ENCODE measurements around the gene FGF14.

Gene FGF14

DNA sequence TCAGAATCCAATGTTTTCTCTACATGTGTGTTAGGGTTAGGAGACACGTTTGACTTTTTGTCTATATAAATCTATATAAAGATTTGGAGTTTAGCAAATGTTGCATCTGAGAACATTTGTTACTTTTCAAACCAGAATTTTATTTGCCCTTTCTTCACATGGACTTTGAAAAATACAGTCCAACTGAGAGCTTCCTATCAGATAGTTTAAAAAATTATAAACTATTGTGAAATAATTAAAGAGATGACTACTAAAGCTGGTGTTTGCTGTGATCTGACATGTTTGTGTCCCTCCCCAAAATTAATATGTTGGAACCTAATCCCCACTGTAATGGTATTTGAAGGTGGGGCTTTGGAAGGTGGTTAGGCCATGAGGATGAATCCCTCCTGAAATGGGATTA lies 652.3 kb downstream of the FGF14 start:
- no peaks in the 10 kb centered on the region for H3K9me3 ChIP-seq (ENCODE audit: control insufficient read depth, insufficient read depth, low read depth, low read length)
- no peak overlapping the region for H3K4me3 ChIP-seq (ENCODE audit: low read depth, low read length)
- peaks cover 4% of the 10 kb centered on the region; the same call in 1 of the 2 replicates for H3K4me1 ChIP-seq (ENCODE audit: control insufficient read depth, insufficient read depth, low read length)
- no peak overlapping the region for H3K27ac ChIP-seq (ENCODE audit: extremely low read depth, low read depth, low read length)
- ChIA-PET POLR2A (no interaction called here), CTCF (no interaction called here)
- no peaks in the 10 kb centered on the region for H3K36me3 ChIP-seq (ENCODE audit: control insufficient read depth in 2 of 2, insufficient read depth in 1 of 2, low read length in 2 of 2)
- TF ChIP-seq ZNF610 (tag by site-specific recombination; IDR thresholded peaks at IDR 0.05; ENCODE audit: borderline replicate concordance) = no peak
- TF ChIP-seq ZEB2 (tag by site-specific recombination; IDR thresholded peaks at IDR 0.05) = no peak
- TF ChIP-seq, protein P1, sequence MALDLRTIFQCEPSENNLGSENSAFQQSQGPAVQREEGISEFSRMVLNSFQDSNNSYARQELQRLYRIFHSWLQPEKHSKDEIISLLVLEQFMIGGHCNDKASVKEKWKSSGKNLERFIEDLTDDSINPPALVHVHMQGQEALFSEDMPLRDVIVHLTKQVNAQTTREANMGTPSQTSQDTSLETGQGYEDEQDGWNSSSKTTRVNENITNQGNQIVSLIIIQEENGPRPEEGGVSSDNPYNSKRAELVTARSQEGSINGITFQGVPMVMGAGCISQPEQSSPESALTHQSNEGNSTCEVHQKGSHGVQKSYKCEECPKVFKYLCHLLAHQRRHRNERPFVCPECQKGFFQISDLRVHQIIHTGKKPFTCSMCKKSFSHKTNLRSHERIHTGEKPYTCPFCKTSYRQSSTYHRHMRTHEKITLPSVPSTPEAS (tag by site-specific recombination; IDR thresholded peaks at IDR 0.05) = no peak
- no peak for TF ChIP-seq ZNF350 (tag by site-specific recombination; IDR thresholded peaks at IDR 0.05)
- no peak for TF ChIP-seq ZNF549 (tag by site-specific recombination; IDR thresholded peaks at IDR 0.05)
- no peak for TF ChIP-seq ZNF114 (tag by site-specific recombination; IDR thresholded peaks at IDR 0.05)
- no peak for TF ChIP-seq ZBTB17 (tag by site-specific recombination; IDR thresholded peaks at IDR 0.05)
- no peak for TF ChIP-seq ZIC2 (tag by site-specific recombination; IDR thresholded peaks at IDR 0.05)
- no peak for TF ChIP-seq ZNF324 (tag by site-specific recombination; IDR thresholded peaks at IDR 0.05)
- no peak for TF ChIP-seq ZNF629 (tag by site-specific recombination; IDR thresholded peaks at IDR 0.05)
- TF ChIP-seq, protein P2, sequence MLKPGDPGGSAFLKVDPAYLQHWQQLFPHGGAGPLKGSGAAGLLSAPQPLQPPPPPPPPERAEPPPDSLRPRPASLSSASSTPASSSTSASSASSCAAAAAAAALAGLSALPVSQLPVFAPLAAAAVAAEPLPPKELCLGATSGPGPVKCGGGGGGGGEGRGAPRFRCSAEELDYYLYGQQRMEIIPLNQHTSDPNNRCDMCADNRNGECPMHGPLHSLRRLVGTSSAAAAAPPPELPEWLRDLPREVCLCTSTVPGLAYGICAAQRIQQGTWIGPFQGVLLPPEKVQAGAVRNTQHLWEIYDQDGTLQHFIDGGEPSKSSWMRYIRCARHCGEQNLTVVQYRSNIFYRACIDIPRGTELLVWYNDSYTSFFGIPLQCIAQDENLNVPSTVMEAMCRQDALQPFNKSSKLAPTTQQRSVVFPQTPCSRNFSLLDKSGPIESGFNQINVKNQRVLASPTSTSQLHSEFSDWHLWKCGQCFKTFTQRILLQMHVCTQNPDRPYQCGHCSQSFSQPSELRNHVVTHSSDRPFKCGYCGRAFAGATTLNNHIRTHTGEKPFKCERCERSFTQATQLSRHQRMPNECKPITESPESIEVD (tag by site-specific recombination; IDR thresholded peaks at IDR 0.05) = no peak
- no peak for TF ChIP-seq ZNF341 (tag by site-specific recombination; IDR thresholded peaks at IDR 0.05; ENCODE audit: low read depth)
- TF ChIP-seq ZFHX2 (tag by site-specific recombination; conservative IDR thresholded peaks at IDR 0.05) = no peak
- no peak for TF ChIP-seq ZNF416 (tag by site-specific recombination; IDR thresholded peaks at IDR 0.05)
- no peak for TF ChIP-seq ZNF626 (tag by site-specific recombination; IDR thresholded peaks at IDR 0.05)
- no peak for TF ChIP-seq ATF2 (tag by site-specific recombination; IDR thresholded peaks at IDR 0.05; ENCODE audit: low read depth)
- TF ChIP-seq ZNF19 (tag by site-specific recombination; IDR thresholded peaks at IDR 0.05; ENCODE audit: low read depth) = no peak
- TF ChIP-seq ZNF133 (tag by site-specific recombination; IDR thresholded peaks at IDR 0.05) = no peak
- TF ChIP-seq ZBTB44 (tag by site-specific recombination; IDR thresholded peaks at IDR 0.05) = no peak
- no peak for TF ChIP-seq ZNF580 (tag by site-specific recombination; IDR thresholded peaks at IDR 0.05)

DNA sequence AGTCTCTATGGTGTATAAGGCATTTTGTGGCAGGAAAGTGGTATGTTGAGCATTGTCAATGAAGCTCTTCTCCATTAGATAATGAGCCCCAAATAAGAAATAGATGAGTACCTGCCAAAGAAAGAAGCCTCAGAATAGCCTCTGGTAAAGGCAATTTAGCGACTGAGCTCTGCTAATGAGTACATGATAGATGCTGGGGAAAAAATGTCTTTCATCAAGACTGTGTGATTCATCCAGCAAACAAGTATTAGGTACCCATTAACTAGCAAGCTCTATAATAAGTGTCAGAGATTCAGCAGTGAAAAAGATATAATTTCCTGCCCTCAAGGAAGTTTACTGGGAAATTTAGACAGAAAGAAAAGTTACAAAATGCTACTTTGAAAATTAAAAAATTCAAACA lies 654.8 kb downstream of the FGF14 start:
- TF ChIP-seq ZFHX2 (tag by site-specific recombination; conservative IDR thresholded peaks at IDR 0.05) = no peak
- Histone ChIP-seq H3K27ac (ENCODE audit: extremely low read depth, low read depth, low read length) (no peak overlapping the region), H3K4me1 (ENCODE audit: control insufficient read depth, insufficient read depth, low read length) (peaks cover 4% of the 10 kb centered on the region; the same call in 1 of the 2 replicates), H3K36me3 (ENCODE audit: control insufficient read depth in 2 of 2, insufficient read depth in 1 of 2, low read length in 2 of 2) (no peaks in the 10 kb centered on the region), H3K9me3 (ENCODE audit: control insufficient read depth, insufficient read depth, low read depth, low read length) (no peaks in the 10 kb centered on the region), H3K4me3 (ENCODE audit: low read depth, low read length) (no peak overlapping the region)
- CTCF ChIA-PET = interaction anchor here (0.6 to 1.2 kb wide), 3 partner anchors 296 to 626 kb away, joined by 3 to 6 read pairs (median 6); no protein-coding TSS in a partner anchor
- POLR2A ChIA-PET = no interaction called here
